Muscle of back (tissue), 11 donors: Measurements from ENCODE around the gene SLC25A48. TPM values are rescaled to one million over a fixed set of nuclear protein-coding genes. Genes with fewer than 3 reads are reported as not detected.

Source experiments
- DNase-seq, 3 donors: peaks; one replicate each; pipeline versions ENCODE4 v3.0.0 to v3.0.0-alpha.2; 2013
- polyA plus RNA-seq, 10 donors: library from polyadenylated mRNA; unstranded; fragments of 120-200 nt; gene quantifications; one replicate each; pipeline ENCODE4 v1.2.1, GENCODE V29; 2013; ENCODE audit not compliant: insufficient read length in 10 of 10

Gene SLC25A48
- polyA plus RNA-seq, 10 donors, result 0.16 to 2.7 (median 0.52) TPM; not detected in 1

GRCh38 chr5:135881244-135881643 lies 46.8 kb downstream of the SLC25A48 start:
- DNase-seq, result no peak

DNA sequence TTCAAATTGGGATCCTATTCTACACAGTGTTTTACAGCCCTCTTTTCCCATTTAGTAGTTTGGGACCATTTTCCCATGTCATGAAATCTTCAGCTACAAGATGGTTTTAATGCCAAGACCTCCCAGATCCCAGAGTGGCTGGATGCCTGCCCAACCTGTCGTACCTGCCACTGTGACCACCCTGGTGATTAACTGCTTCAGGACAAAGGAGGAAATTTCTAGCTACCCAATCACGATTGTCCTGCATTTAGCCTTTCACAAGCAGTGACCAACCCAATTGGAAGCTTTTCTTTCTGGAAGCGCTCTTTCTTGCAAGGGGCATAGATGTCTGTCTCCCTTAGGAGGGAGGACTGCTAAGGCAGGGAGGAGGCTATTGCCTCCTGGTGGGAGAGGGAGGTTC lies 47.4 kb downstream of the SLC25A48 start:
- no peak for DNase-seq

- DNase-seq, result no peak
These were observed 48.6 kb downstream of the SLC25A48 start for GRCh38 chr5:135883026-135883425.

DNA sequence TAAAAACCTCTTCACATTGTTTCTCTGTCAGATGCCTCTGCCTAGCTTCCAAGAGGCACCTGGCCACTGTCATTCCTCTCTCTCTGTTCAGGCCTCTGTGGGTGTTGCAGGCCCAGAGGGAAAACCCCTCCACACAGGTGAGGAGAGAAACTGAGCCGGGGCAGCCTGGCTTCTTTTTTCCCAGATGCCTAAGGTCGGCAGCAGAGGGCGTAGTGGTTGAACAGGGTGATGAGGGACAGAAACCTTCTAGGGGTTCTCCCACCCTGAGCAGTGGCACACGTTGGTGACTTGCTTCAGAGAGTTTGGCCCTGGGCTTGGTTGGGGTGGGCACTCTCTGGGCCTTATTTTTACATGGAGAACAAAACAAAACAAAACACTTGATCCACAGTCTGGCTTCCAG lies 49.0 kb downstream of the SLC25A48 start:
- no peak for DNase-seq

GRCh38 chr5:135885031-135885430 lies 50.6 kb downstream of the SLC25A48 start:
- DNase-seq, result no peak

DNA sequence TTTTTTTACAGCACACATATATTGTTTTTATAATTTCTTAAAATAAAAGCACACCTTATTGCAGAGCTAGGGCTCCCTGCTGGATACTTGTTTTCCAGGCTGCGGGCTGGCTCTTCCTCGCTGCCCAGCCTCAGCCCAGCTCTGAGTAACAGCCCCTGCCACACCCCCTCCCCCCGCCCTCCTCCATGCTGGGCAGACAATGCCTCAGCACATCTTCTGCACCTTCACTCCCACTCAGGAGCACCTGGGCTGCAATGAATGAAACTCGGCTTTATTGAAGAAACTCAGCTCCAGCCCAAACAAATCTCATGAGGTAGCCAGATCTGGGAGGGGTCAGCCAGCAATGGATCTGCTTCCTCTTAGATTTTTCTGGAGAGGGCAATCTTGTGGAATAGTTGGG lies 51.7 kb downstream of the SLC25A48 start:
- no peak for DNase-seq

- DNase-seq, result peak; percentile 48 to 76 (median 68)
These were observed 53.0 kb downstream of the SLC25A48 start for GRCh38 chr5:135887447-135887864.

DNA sequence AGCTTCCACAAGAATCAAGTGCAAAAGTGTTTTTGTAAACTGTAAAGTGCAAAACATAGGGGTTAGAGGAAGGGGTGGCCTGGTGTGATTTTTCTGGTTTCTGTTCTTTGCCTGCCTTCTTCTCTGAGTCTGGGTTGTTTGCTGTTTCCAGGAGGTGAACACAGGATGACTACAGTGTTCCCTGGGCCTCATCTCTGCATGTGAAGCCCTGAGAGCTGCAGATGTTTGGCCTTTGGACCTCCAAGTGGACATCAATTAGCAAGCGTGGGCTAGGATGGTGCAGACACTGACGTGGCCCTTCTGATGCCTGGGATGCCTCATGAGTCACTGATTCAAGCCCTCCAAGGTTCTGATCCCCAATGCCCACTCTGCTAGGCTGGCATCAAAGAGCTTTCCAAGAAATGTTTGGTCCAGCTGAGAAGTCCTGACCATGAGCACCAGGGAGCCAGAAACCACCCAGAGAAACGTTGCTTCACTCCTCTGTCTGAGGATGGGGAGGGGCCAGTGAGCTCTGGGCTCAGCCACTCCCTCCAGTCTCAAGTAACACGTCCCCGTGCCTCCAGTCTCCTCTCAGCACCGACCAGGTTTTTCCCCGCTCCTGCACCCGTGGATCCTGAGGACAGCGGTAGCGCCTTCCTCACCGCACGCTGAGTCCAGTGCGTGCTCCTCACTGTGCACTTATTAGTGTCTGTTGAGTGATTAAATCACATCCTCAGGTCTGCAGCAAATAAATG lies 53.6 kb downstream of the SLC25A48 start:
- peak in 1 of 3 donors; percentile 10 for DNase-seq

GRCh38 chr5:135890296-135890695 lies 55.8 kb downstream of the SLC25A48 start:
- DNase-seq, result no peak

- no peak for DNase-seq
These were observed 56.4 kb downstream of the SLC25A48 start for GRCh38 chr5:135890867-135891266.

GRCh38 chr5:135891268-135891667 lies 56.8 kb downstream of the SLC25A48 start:
- DNase-seq, result no peak

DNA sequence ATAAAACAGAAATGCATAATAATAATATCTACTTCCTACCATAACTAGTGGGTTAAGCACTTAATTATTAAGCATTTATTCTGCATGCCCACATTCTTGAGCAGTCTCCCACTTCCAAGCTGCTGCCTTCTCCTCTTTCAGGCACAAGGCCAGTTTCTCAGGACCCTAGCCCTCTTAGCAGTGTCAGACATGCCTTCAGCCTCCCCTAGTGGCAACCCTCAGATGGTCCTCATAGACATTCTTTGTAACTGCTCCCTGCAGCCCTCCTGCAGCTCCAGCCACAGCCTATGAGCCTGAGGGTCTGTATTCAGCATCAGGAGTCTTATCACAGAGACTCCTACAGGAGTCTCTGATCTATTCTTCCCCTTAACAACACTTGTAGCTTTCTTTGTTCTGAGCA lies 57.3 kb downstream of the SLC25A48 start:
- no peak for DNase-seq

- no peak for DNase-seq
These were observed 59.8 kb downstream of the SLC25A48 start for GRCh38 chr5:135894276-135894675.

DNA sequence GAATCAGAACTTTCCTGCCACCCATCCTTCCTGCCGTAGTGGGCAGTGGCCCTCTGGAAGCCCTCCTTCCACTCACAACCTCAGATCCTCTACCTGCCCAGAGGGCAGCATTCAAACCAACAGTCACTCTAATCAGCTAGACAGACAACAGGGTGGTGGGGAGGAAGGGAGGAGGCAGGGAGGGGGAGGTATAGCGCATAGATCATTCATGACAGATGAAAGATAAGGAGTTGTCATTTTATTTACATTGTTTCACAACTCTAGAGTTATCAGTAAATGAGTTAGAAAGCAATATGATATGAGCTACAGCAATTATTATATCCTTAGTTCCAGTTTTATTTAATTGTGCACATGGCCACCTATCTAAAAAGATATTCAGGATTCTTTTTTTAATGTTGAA lies 60.3 kb downstream of the SLC25A48 start:
- no peak for DNase-seq

DNA sequence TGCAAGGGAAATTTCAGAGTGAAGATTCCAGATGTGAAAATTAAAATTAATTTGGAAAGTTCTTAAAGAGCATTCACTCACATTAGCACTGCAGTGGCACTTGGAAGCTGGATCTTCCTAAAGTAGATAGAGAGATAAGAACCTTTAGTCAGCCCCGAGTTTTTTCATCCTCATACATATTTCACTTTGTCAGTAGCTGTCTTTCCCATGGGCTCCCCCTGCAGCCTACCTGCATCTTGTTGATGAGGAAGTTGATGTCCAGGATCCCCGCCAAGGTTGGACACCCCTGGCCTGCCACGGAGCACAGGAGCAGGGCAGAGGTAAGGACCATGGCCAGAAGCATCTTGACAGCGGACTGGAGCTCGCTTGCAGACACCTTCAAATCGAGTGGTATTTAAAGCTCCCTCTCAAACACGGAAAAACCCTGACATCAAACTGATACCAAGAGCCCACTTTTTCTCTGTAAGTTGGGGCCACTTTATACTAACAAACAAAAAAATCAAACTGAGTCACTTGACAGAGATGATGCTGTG lies 61.1 kb downstream of the SLC25A48 start, which contains the start of gene IL9:
Gene IL9, minus strand, starts transcription at position 368 of the 533 bp plus-strand sequence. Its CDS starts 25 bp downstream, at position 343.
- no peak for DNase-seq

- no peak for DNase-seq
These were observed 64.2 kb downstream of the SLC25A48 start for GRCh38 chr5:135898651-135899050.

- DNase-seq, result no peak
These were observed 65.8 kb downstream of the SLC25A48 start for GRCh38 chr5:135900276-135900675.

DNA sequence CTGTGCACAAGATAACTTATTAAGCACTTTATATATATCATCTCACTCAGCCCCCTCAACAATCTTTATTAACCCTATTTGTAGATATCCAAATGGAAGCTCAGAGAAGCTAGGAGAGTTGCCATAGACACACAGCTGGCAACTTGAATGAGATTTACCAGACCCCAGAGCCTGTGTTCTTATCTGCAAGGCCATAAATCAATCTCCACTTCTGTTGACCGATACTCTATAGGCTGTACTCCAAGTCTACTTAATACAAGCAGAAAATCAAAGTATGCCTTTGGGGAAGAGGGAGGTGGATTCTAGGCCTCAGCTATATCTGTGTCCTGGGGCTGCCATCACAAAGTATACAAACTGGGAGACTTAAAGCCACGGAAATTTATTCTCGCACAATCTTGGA lies 67.2 kb downstream of the SLC25A48 start:
- DNase-seq, result no peak

DNA sequence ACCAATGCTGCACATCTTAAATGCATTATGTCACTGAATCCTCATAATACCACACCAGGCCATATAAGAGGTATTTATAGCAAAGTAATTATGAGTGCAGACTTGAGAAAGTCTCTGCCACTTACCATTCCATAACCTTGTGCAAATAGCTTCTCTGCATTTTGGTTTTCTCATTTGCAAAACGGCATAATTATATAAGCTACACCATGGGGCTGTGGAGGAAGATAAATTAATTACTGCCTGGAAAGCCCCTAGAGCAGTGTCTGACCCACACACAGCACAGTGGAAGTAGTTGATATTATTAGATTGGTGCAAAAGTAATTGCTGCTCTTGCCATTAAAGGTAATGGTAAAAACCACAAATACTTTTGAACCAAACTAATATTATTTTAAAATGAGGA lies 70.7 kb downstream of the SLC25A48 start:
- no peak for DNase-seq

DNA sequence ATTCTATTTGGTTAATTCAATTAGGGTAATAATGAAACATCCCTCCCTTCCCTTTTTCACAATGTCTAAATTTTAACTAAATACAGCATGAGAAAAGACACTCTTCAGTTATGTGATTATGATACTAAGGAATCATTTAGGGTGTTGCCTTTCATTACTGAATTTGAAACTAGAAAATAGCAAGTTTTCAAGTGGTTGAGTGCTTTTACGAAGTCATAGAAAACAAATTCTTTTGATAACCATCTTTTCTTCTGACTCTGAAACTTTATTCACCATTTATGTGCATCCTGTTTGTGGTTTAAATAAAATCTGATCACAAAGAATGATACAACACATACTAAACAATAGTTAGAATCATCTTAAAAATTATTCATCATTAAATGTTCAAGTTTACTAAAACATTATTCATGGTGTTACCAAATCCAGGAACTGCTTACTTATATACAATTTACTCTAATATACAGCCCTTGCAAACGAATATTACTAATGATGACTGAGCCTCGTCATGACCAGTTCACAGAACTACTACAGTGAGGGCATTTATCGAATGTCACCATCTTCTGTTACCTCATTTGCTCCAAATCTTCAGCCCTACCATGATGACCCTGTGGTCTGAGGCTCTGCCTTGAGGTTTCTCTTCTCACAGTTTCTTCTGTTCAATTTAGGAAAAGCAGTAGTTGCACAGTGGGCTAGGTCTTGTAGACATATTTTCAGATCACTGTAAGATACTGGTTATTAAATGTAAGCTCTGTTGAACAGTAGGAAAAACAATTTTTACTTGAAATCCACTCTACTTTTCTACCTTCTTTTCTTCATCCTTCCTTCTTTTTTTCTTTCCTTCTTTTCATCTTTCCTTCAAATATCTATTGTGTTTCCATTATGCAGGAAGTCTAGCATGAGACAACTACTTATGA lies 79.5 kb downstream of the SLC25A48 start:
- DNase-seq, result no peak

DNA sequence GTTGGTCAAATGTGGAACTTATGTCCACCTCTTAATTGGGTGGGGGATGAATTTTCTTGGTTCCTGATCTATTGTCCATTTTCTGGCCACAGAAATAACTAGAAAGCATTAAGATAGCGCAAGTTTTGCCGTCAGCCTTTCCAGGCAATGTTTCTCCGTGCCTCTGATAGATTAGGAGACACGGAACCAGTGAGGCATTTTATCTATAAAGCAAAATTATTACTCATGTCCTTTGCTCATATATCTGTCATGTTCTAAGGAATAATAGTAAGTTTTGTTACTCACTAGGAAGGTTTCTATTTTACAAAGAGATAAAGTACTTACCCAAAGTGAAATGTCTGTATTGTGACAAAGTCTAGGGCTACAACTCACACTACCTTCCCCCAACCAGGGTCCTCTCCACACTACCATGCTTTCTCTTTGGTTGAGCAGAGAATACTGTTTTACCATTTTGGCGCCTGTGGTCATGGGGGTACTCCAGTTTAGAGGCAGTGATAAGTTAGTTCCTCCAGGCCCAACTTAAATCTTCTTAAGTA lies 81.1 kb downstream of the SLC25A48 start:
- DNase-seq, result no peak

GRCh38 chr5:135916638-135917263 lies 82.3 kb downstream of the SLC25A48 start:
- no peak for DNase-seq
